HepG2 (cell line): Measurements from ENCODE around the gene CDC42EP4. TPM values are rescaled to one million over a fixed set of nuclear protein-coding genes. Genes with fewer than 3 reads are reported as not detected.

Experiments
- CREBL2 ChIP-seq: sonication (generic); formaldehyde crosslinking; IDR thresholded peaks from 2 replicates; pipeline ENCODE4 v1.8.1; 2023; ENCODE audit warnings: missing genetic modification reagents, mild to moderate bottlenecking, borderline replicate concordance
- DBP ChIP-seq: sonication (generic); formaldehyde crosslinking; IDR thresholded peaks from 2 replicates; pipeline ENCODE4 v1.4.0; 2020; ENCODE audit warnings: missing genetic modification reagents; ENCODE audit errors: not compliant biosample characterization
- DMAP1 ChIP-seq: IDR thresholded peaks from 2 replicates; pipeline ENCODE4 v1.6.1; 2016
- E2F2 ChIP-seq: sonication (generic); formaldehyde crosslinking; IDR thresholded peaks from 2 replicates; pipeline ENCODE4 v1.4.0; 2020; ENCODE audit warnings: missing genetic modification reagents, borderline replicate concordance
- EP300 ChIP-seq, 3 experiments: sonication (generic) in 1 of 3; formaldehyde crosslinking in 1 of 3; IDR thresholded peaks; 2 replicates each; pipeline versions ENCODE4 v1.5.1 to v1.6.1; 2011 to 2020; ENCODE audit warnings: low read depth in 2 of 3, low read length in 2 of 3, borderline replicate concordance in 1 of 3, improper control_type of control experiment in 1 of 3, mild to moderate bottlenecking in 1 of 3, missing genetic modification reagents in 1 of 3, moderate library complexity in 1 of 3
- GABPB1 ChIP-seq: IDR thresholded peaks from 2 replicates; pipeline ENCODE4 v1.6.1; 2016; ENCODE audit warnings: mild to moderate bottlenecking, missing genetic modification reagents, moderate library complexity, missing compliant biosample characterization
- HDAC2 ChIP-seq: sonication (generic); formaldehyde crosslinking; IDR thresholded peaks from 2 replicates; pipeline ENCODE4 v1.4.0; 2020; ENCODE audit warnings: missing genetic modification reagents
- KAT7 ChIP-seq: IDR thresholded peaks from 2 replicates; pipeline ENCODE4 v1.6.1; 2018; ENCODE audit warnings: borderline replicate concordance, missing compliant biosample characterization
- NFRKB ChIP-seq: fragments of 450-650 bp; IDR thresholded peaks from 2 replicates; pipeline ENCODE4 v1.6.1; 2017
- NKX3-1 ChIP-seq: sonication (generic); formaldehyde crosslinking; IDR thresholded peaks from 2 replicates; pipeline ENCODE4 v1.5.0; 2020; ENCODE audit warnings: missing genetic modification reagents
- PLSCR1 ChIP-seq: sonication (generic); formaldehyde crosslinking; IDR thresholded peaks from 2 replicates; pipeline ENCODE4 v1.5.0; 2020; ENCODE audit warnings: missing genetic modification reagents, mild to moderate bottlenecking, borderline replicate concordance
- RFXANK ChIP-seq: IDR thresholded peaks from 2 replicates; pipeline ENCODE4 v1.6.1; 2016
- SMAD1 ChIP-seq: sonication (generic); formaldehyde crosslinking; IDR thresholded peaks from 2 replicates; pipeline ENCODE4 v1.4.0; 2020; ENCODE audit warnings: missing genetic modification reagents, low read depth, mild to moderate bottlenecking, borderline replicate concordance
- SNAI1 ChIP-seq: sonication (generic); formaldehyde crosslinking; IDR thresholded peaks from 2 replicates; pipeline ENCODE4 v1.5.0; 2020; ENCODE audit warnings: mild to moderate bottlenecking, missing genetic modification reagents, borderline replicate concordance
- ZBTB14 ChIP-seq: sonication (generic); formaldehyde crosslinking; IDR thresholded peaks from 2 replicates; pipeline ENCODE4 v1.4.0; 2020; ENCODE audit warnings: missing genetic modification reagents
- ZFP41 ChIP-seq: sonication (generic); formaldehyde crosslinking; IDR thresholded peaks from 2 replicates; pipeline ENCODE4 v1.4.0; 2020; ENCODE audit warnings: mild to moderate bottlenecking, missing genetic modification reagents, borderline replicate concordance
- ZNF441 ChIP-seq: sonication (generic); formaldehyde crosslinking; IDR thresholded peaks from 2 replicates; pipeline ENCODE4 v1.7.0; 2021; ENCODE audit warnings: missing genetic modification reagents, borderline replicate concordance
- polyA plus RNA-seq, 8 experiments: library from polyadenylated mRNA; depleted of rRNA in 3 of 8; stranded (reverse) in 7 of 8; unstranded in 1 of 8; fragments of >200 nt; fragmentation: Illumina TruSeq in 4 of 8; extraction: Trizol in 4 of 8; gene quantifications; 2 replicates each; pipeline versions ENCODE4 v1.2.1 to v1.2.3, GENCODE V29; 2011 to 2016; ENCODE audit warnings: low read depth in 4 of 8, missing spikeins in 1 of 8, mixed read lengths in 1 of 8; ENCODE audit not compliant: insufficient read depth in 1 of 8
- total RNA-seq, 5 experiments: library from RNA; depleted of rRNA; stranded (reverse); fragments of >200 nt; fragmentation: Illumina TruSeq; extraction: Trizol; gene quantifications; 2 replicates each; pipeline ENCODE4 v1.2.3, GENCODE V29; 2016; ENCODE audit warnings: low read depth in 1 of 5

CDC42EP4 gene
- total and polyA plus RNA-seq, 2 of the 13 experiments (the other 11 are each of a cell fraction or from before 2014, with no cell fraction given), result 19.0 to 54.0 TPM

- TF ChIP-seq ZFP41 (CRISPR knock-in tag), result no peak
- TF ChIP-seq CREBL2 (CRISPR knock-in tag), result no peak
- TF ChIP-seq NFRKB, result no peak
- no peak for TF ChIP-seq E2F2 (CRISPR knock-in tag)
- no peak for TF ChIP-seq DMAP1
- 0 out of 2 replicates have a peak, but pooled peaks have one; percentile 27 for TF ChIP-seq HDAC2
- peak; percentile 25; the same call in 1 of the 2 replicates for TF ChIP-seq GABPB1 (CRISPR knock-in tag)
- TF ChIP-seq SMAD1 (CRISPR knock-in tag), result no peak
- TF ChIP-seq SNAI1 (CRISPR knock-in tag), result no peak
- no peak for TF ChIP-seq NKX3-1 (CRISPR knock-in tag)
- TF ChIP-seq DBP (CRISPR knock-in tag), result no peak
- TF ChIP-seq ZNF441, result peak; percentile 41; the same call in 1 of the 2 replicates
- no peak for TF ChIP-seq EP300 (IDR thresholded peaks at IDR 0.05; ENCODE audit: low read depth in 2 of 2, low read length in 2 of 2)
- TF ChIP-seq EP300 (CRISPR knock-in tag; IDR thresholded peaks at IDR 0.05; ENCODE audit: borderline replicate concordance), result no peak
- no peak for TF ChIP-seq PLSCR1 (CRISPR knock-in tag)
- TF ChIP-seq KAT7, result no peak
- TF ChIP-seq ZBTB14 (CRISPR knock-in tag), result no peak
- no peak for TF ChIP-seq RFXANK
Observed at GRCh38 chr17:73255671-73256181, 56.1 kb downstream of the CDC42EP4 start (continued).
